Stimulated activated CD4-positive, alpha-beta T cell treated with anti-CD3 and anti-CD28 coated beads, Interleukin-2, amount 100 ng/mL, for 48 hours (primary cell): Measurements from ENCODE around the gene PCDHGC5.

ENCODE experiments used
- DNase-seq, 2 donors: peaks; one replicate each; pipeline ENCODE4 v3.0.0-alpha.2; 2020

The PCDHGC5 gene

GRCh38 chr5:141491323-141492167 lies 2.7 kb downstream of the PCDHGC5 start:
- DNase-seq, result no peak

DNA sequence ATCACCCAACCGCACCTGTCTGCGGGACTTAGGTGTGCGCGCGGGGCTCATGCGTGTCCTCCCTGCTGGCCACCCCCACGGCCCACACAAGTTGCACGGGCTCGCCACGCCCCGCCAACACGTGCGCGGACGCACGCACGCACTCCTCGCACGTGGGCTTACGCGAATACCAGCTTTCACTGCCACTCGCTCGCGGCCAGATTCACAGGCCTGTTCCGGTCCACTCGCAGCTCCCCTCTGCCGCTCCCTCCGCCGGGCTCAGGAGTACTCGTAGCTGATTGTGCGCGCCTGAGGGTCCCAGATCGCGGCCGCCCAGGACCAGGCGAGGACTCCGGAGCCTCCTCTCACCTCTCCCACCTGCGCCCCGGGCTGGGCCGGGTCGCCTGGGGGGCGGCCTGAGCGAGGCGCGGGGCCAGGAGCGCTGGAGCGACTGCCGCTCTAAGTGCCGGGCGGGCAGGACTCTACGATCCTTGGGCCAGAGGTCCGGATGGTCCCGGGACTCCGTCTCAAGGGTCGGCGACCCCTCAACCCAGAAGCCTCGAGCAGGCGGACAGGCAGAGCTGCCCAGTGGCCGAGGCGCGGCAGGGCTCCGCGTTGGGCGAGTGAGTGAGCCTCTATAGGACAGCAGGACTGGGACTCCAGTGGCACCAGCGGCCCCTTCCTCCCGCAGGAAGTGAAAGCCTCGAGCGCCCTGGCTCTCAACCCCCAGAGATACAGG lies 3.4 kb downstream of the PCDHGC5 start:
- peak in 1 of 2 donors; percentile 25 for DNase-seq

- no peak for DNase-seq
Observed at GRCh38 chr5:141493500-141494422, 4.9 kb downstream of the PCDHGC5 start.

DNA sequence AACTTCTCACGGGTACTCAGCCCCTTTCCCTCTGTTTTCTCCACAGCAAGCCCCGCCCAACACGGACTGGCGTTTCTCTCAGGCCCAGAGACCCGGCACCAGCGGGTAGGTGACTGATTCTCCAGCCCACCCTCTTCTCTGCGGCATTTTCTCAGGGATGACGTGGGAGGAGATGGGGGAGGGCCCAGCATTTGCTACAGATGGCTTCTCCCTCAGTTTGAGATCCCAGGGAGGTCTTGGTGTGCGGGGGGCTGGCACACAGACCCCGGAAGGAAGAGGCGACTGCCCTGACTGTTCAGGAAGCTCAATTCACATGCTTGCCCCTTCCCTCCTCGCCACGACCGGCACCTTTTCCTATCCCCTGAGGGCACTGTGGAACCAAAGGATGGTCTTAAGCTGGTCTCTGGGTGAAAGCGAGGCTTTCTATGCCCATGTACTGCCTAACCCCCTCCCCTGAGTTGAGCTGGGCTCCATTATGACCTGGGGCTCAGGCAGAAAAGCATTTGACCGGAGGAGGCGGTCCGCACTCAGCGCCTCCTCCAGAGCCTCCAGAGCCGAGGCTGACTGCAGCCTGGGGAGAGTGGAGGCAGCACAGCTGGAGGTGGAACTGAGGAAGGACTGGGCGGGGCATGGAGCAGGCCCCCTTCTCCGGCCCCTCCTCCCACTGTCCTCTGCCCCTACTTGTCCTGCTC lies 6.0 kb downstream of the PCDHGC5 start:
- DNase-seq, result no peak

- DNase-seq, result no peak
Observed at GRCh38 chr5:141495453-141495811, 6.6 kb downstream of the PCDHGC5 start.

DNA sequence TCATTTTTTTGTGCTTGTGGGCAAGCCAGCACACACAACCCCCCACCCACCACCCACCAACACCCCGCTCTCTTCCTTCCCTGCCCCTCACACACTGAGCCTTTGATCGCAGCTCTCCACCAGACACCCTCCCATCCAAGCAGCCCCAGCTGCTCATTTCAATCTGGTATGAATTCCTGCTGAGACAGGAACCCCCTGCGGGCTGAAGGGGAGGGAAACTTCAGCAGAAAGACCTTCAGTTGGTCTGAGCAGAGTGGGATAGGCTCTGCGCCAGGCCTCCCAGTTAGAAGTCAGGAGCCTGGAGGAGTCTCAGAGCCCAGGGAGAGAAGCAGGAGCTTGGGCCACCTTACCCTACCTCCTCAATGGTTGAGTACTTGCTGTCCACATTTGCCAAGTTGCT lies 7.2 kb downstream of the PCDHGC5 start:
- DNase-seq, result no peak

DNA sequence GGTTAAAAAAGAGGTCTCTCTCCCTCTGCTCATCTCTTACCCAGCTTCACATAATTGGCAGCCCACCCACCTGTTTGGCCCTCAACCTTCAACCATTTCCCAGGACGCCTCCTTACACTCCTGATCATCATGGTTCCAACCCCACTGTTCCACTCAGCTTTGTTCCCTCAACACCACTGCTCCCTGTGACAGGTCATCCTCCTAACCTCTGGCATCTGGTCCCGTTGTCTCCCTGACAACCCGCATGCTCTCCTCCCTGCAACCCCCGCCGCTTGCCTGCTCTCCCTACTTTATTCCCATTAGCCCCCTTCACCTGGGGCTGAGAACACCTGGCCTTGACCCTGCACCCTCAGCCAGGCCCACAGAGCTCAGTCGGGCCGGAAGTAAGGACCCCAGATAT lies 12.9 kb downstream of the PCDHGC5 start:
- no peak for DNase-seq

DNA sequence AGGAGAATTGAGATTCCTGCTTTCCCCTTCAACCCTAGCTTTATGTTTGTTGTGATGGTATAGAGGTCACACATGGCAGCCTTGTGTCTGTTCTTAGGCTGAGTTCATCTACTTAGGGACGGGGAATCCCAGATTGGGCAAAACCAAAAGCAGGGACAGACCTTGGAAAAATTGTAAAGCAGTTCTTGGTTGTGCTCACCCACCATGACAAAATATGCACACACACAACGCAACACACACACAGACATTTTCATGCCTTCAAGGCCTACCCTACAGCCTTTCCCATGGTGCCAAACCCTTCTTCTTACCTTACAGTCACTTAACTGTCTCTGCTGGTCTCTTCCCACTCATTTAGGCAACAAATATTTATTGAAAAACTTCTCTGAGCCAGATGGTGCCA lies 14.8 kb downstream of the PCDHGC5 start:
- DNase-seq, result no peak

DNA sequence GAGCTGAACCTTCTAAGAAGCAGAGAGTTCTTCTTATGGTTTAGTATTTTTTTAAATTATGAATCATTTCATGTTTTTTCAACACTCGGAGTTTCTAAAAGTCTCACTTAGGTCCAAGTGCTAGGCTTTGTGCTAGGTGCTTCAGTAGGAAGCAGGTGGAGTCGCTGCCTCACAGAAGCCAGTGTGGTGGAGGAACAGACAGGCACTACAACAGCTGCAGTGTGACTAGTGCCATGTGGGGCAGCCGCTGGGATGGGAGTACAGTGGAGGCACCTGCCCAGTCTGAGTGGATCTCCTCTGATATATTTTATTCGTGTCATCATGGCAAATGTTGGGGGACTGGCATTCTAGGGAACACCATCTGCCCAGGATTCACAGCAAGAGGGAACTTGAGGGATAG lies 15.3 kb downstream of the PCDHGC5 start:
- DNase-seq, result no peak

DNA sequence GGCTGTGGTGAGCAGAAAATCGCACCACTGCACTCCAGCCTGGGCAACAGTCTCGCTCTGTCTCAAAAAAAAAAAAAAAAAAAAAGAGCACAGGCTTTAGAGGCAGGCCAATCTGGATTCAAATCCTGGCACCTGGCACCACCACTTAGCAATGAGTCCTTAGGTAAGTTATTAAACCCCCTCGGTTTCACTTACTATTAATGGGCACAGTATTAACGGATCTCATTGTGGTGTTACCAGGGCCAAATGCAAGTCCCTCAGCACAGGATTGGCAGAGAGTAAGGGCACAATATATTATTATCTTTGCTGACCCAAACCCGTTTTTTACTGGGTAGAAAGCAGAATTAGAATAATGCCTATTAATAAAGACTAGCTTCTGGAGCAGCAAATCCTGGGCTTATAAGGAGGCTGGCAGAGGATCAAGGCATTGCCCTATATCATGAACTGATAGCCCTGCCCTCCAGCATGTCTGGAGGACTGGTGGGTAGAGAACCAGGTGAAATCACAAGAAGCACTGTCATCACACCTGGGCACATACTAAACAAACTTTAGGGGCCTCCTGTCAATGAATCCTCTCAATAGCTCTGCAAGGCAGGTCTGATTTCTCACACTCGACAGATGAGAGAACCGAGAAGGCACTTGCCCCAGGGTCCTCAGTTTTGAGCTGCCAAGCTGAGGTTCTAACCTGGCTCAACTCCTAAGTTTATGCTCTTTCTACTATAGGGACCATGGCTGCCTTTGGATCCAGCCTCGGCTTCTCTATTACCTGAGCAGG lies 17.7 kb downstream of the PCDHGC5 start:
- no peak for DNase-seq

DNA sequence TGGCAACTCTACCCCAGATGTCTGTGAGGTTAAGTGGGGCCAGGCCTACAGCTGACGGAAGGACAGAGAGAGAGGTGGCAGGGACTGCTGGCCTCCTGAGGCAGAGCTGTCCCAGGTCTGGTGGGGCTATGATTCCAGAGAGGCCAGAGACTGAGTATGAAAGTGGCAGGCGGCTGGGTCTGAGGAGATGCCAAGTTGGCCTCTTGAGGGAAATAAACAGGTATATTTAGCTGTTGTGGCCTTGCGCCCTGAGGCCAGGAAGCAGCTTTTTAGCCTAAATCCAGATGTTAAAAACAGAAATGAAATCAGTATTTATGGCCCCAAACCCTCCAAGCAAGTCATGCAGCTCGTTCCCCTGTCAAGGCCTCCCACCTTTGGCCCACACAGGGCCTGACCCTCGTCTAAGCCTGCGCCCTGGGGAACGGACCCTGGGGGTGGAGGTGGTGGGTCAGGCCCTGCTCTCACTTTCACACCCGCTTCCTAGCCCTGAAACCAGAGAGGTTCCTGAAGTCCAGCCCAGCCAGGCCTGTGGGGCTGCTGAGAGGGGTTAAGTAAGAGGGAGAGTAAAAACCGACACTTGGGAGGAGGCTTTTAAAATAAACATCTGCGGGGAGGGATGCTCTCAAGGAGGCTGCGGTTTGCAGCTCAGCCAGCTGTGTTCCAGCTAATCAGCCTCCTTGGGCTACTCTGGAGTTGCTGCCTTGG lies 18.7 kb downstream of the PCDHGC5 start:
- no peak for DNase-seq

DNA sequence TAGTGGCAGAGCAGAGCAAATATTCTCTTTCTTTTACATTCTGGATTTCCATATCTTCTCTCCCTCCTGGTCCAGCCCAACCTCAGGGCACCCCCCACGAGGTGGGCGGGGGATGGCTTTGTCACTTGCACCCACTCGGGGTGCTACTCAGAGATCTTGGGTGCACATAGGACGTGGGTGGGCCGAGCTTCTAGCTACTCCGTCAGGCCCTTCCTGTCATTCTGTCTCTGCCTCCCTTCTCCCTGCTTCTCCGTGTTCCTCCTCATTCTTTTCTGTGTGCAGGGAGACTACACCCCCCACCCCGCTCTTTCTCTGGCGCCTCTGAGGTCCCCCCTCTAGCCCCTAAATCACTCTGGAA lies 19.5 kb downstream of the PCDHGC5 start:
- DNase-seq, result no peak

- DNase-seq, result peak in 1 of 2 donors; percentile 11
Observed at GRCh38 chr5:141508798-141509611, 20.1 kb downstream of the PCDHGC5 start.

- DNase-seq, result no peak
Observed at GRCh38 chr5:141510160-141510559, 21.3 kb downstream of the PCDHGC5 start.

DNA sequence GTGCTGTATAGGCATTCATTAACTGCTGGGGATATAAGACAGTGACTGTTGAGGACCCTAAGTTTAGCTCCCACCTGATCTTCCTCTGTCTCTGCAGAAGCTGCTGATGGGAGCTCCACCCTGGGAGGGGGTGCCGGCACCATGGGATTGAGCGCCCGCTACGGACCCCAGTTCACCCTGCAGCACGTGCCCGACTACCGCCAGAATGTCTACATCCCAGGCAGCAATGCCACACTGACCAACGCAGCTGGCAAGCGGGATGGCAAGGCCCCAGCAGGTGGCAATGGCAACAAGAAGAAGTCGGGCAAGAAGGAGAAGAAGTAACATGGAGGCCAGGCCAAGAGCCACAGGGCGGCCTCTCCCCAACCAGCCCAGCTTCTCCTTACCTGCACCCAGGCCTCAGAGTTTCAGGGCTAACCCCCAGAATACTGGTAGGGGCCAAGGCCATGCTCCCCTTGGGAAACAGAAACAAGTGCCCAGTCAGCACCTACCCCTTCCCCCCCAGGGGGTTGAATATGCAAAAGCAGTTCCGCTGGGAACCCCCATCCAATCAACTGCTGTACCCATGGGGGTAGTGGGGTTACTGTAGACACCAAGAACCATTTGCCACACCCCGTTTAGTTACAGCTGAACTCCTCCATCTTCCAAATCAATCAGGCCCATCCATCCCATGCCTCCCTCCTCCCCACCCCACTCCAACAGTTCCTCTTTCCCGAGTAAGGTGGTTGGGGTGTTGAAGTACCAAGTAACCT lies 22.1 kb downstream of the PCDHGC5 start:
- no peak for DNase-seq

DNA sequence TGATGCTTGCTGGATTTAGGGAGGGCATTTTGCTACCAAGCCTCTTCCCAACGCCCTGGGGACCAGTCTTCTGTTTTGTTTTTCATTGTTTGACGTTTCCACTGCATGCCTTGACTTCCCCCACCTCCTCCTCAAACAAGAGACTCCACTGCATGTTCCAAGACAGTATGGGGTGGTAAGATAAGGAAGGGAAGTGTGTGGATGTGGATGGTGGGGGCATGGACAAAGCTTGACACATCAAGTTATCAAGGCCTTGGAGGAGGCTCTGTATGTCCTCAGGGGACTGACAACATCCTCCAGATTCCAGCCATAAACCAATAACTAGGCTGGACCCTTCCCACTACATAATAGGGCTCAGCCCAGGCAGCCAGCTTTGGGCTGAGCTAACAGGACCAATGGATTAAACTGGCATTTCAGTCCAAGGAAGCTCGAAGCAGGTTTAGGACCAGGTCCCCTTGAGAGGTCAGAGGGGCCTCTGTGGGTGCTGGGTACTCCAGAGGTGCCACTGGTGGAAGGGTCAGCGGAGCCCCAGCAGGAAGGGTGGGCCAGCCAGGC lies 23.0 kb downstream of the PCDHGC5 start:
- DNase-seq, result no peak

GRCh38 chr5:141512390-141512910 lies 23.6 kb downstream of the PCDHGC5 start:
- peak; percentile 89 to 92 for DNase-seq

DNA sequence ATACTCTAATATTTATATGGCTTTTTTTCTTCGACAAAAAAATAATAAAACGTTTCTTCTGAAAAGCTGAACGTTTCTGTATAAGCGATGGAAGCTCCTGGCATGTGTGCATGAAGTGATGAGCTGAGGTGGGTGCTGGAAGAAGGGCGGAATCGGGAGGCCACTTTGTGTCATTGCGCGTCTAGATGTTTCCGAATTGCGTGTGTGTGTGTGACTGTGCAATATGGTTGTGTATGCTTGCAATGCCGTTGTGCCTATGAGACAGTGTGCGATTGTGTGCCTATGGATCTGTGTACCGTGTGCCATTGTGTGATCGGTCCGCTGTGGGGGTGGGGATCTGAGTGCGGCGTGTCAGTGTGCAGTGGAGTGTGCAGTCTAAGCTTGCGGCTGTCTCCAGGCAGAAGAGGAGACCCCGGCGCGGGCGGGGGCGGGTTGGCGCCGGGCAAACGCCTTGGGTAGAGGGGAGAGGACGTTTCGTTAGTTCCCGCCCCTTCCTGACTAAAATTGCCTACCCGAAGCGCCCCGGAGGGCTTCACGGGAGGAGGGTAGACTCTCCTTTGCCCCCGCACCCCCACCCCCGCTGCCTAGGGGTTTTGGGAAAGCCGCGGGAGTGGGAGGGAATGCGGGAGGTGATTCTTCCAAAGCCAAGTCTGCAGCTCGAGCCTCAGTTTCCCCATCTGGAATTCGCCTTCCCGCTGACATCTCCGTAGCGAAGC lies 24.2 kb downstream of the PCDHGC5 start:
- DNase-seq, result peak; percentile 32 to 33
